Loucy (cell line): ENCODE measurements around the gene VCL.
"Not testable (repeated sequence)": the region's sequence is repeated elsewhere in the genome, so short reads cannot be mapped to it uniquely, and the experiment has no call there.

Source experiments
- H2AFZ ChIP-seq: fragments of 200-600 bp; sonication (generic); 2 replicates; pipeline ENCODE4 v1.6.0; 2016; ENCODE audit warnings: antibody characterized with exemption, mild to moderate bottlenecking, low read length, moderate library complexity
- H3F3A ChIP-seq: fragments of 200-600 bp; 2 replicates; pipeline ENCODE4 v1.6.0; 2016; ENCODE audit warnings: antibody characterized with exemption, low read depth, mild to moderate bottlenecking
- H3K27me3 ChIP-seq: fragments of 200-600 bp; sonication (generic); 2 replicates; pipeline ENCODE4 v1.6.1; 2014; ENCODE audit warnings: low read length, mild to moderate bottlenecking; ENCODE audit not compliant: insufficient read depth, poor library complexity, severe bottlenecking
- H3K36me3 ChIP-seq: fragments of 200-600 bp; sonication (generic); 2 replicates; pipeline ENCODE4 v1.6.1; 2016; ENCODE audit warnings: low read length; ENCODE audit not compliant: insufficient read depth
- H3K4me1 ChIP-seq: fragments of 200-600 bp; sonication (generic); 2 replicates; pipeline ENCODE4 v1.5.1; 2014; ENCODE audit warnings: low read length, mild to moderate bottlenecking; ENCODE audit not compliant: insufficient read depth, poor library complexity, severe bottlenecking
- H3K4me2 ChIP-seq: fragments of 200-600 bp; sonication (generic); 2 replicates; pipeline ENCODE4 v1.6.0; 2014; ENCODE audit warnings: antibody characterized with exemption, low read length, low read depth, mild to moderate bottlenecking; ENCODE audit not compliant: poor library complexity, severe bottlenecking
- H3K4me3 ChIP-seq: fragments of 200-600 bp; sonication (generic); 2 replicates; pipeline ENCODE4 v1.5.1; 2014; ENCODE audit warnings: low read length, mild to moderate bottlenecking, mixed read lengths; ENCODE audit not compliant: poor library complexity, severe bottlenecking
- H3K79me2 ChIP-seq: fragments of 200-600 bp; sonication (generic); 2 replicates; pipeline ENCODE4 v1.6.1; 2014; ENCODE audit warnings: low read length; ENCODE audit not compliant: insufficient read depth
- H3K9ac ChIP-seq: fragments of 200-600 bp; sonication (generic); 2 replicates; pipeline ENCODE4 v1.6.0; 2014; ENCODE audit warnings: mild to moderate bottlenecking, low read depth, low read length, moderate library complexity; ENCODE audit not compliant: poor library complexity, severe bottlenecking
- H3K9me2 ChIP-seq: fragments of 200-600 bp; sonication (generic); replicated peaks from 2 replicates; pipeline ENCODE4 v1.6.1; 2016; ENCODE audit warnings: low read depth, low read length, mixed read lengths
- H3K9me3 ChIP-seq: fragments of 200-600 bp; sonication (generic); 2 replicates; pipeline ENCODE4 v1.6.1; 2014; ENCODE audit warnings: mild to moderate bottlenecking, antibody characterized with exemption, low read length, low read depth; ENCODE audit not compliant: insufficient read depth
- H4K20me1 ChIP-seq: fragments of 200-600 bp; sonication (generic); 2 replicates; pipeline ENCODE4 v1.6.0; 2014; ENCODE audit warnings: antibody characterized with exemption, low read length, mild to moderate bottlenecking; ENCODE audit not compliant: insufficient read depth, poor library complexity, severe bottlenecking
- CTCF ChIP-seq: fragments of 200-600 bp; sonication (generic); conservative IDR thresholded peaks from 2 replicates; pipeline ENCODE4 v1.5.1; 2014; ENCODE audit warnings: mild to moderate bottlenecking, antibody characterized with exemption, low read length
- EZH2phosphoT487 ChIP-seq: fragments of 200-600 bp; IDR thresholded peaks from 2 replicates; pipeline ENCODE4 v1.6.1; 2018; ENCODE audit warnings: antibody characterized with exemption, mild to moderate bottlenecking, moderate library complexity, borderline replicate concordance

Gene VCL

GRCh38 chr10:74026428-74027015 lies 28.6 kb downstream of the VCL start:
- H4K20me1 ChIP-seq, result peaks cover 3% of the 10 kb centered on the region

GRCh38 chr10:74027702-74028101 lies 29.8 kb downstream of the VCL start:
- Histone ChIP-seq H3F3A (no peaks in the 10 kb centered on the region), H3K9ac (no peak overlapping the region), H3K79me2 (peaks cover 34% of the 10 kb centered on the region), H3K4me2 (no peak overlapping the region), H3K9me3 (no peaks in the 10 kb centered on the region), H2AFZ (no peak overlapping the region), H4K20me1 (peaks cover 3% of the 10 kb centered on the region), H3K9me2 (no peaks in the 10 kb centered on the region), H3K27me3 (no peaks in the 10 kb centered on the region), H3K4me1 (peaks cover 52% of the 10 kb centered on the region), H3K4me3 (no peak overlapping the region), H3K36me3 (no peaks in the 10 kb centered on the region)
- TF ChIP-seq CTCF, result no peak
- TF ChIP-seq EZH2phosphoT487, result no peak

More at GRCh38 chr10:74026428-74027015, 28.6 kb downstream of the VCL start:
- 0 out of 2 replicates have a peak, but pooled peaks have one; percentile 22 for TF ChIP-seq CTCF
- TF ChIP-seq EZH2phosphoT487, result no peak
- Histone ChIP-seq H2AFZ (no peak overlapping the region), H3K4me1 (peaks cover 54% of the 10 kb centered on the region), H3K4me2 (no peak overlapping the region), H3K9me3 (no peaks in the 10 kb centered on the region), H3K9ac (no peak overlapping the region), H3K36me3 (no peaks in the 10 kb centered on the region), H3K27me3 (no peaks in the 10 kb centered on the region), H3K4me3 (no peak overlapping the region), H3K79me2 (peaks cover 34% of the 10 kb centered on the region), H3K9me2 (no peaks in the 10 kb centered on the region), H3F3A (no peaks in the 10 kb centered on the region)

- H3K4me3 ChIP-seq, result no peak overlapping the region
- H3K4me2 ChIP-seq, result peak overlapping the region; percentile 46
- H3F3A ChIP-seq, result no peaks in the 10 kb centered on the region
- H3K9ac ChIP-seq, result peak overlapping the region; percentile 4
- peaks cover 3% of the 10 kb centered on the region for H4K20me1 ChIP-seq
- TF ChIP-seq CTCF (no peak), EZH2phosphoT487 (no peak)
- no peaks in the 10 kb centered on the region for H3K9me2 ChIP-seq
- H3K27me3 ChIP-seq, result no peaks in the 10 kb centered on the region
- H3K36me3 ChIP-seq, result no peaks in the 10 kb centered on the region
- H3K79me2 ChIP-seq, result peaks cover 26% of the 10 kb centered on the region
- H2AFZ ChIP-seq, result no peak overlapping the region
- peaks cover 53% of the 10 kb centered on the region for H3K4me1 ChIP-seq
- H3K9me3 ChIP-seq, result no peaks in the 10 kb centered on the region
Observed at GRCh38 chr10:74029943-74030342, 32.0 kb downstream of the VCL start.

GRCh38 chr10:74032208-74032607 lies 34.3 kb downstream of the VCL start:
- not testable (repeated sequence) for H3K4me3 ChIP-seq, H3F3A ChIP-seq, H3K4me2 ChIP-seq

More at GRCh38 chr10:74032208-74032607, 34.3 kb downstream of the VCL start:
- H3K9me2 ChIP-seq, H4K20me1 ChIP-seq, H3K27me3 ChIP-seq, H2AFZ ChIP-seq, H3K9ac ChIP-seq, H3K9me3 ChIP-seq, H3K36me3 ChIP-seq: not testable (repeated sequence)
- H3K4me1 ChIP-seq, result peaks cover 40% of the 10 kb centered on the region
- H3K79me2 ChIP-seq, result peaks cover 18% of the 10 kb centered on the region
